NB4 (cell line): Measurements from ENCODE around the gene NR6A1.

Experiments used
- DNase-seq: peaks from one replicate; pipeline ENCODE4 v3.0.0; 2010; ENCODE audit warnings: low read depth
- H3K4me3 ChIP-seq: one replicate; pipeline ENCODE4 v1.5.1; 2011; ENCODE audit warnings: mild to moderate bottlenecking, low read depth, low read length, moderate library complexity
- MYC ChIP-seq: IDR thresholded peaks from 2 replicates; pipeline ENCODE4 v1.6.1; 2011; ENCODE audit warnings: low read depth, low read length
- POLR2A ChIP-seq: IDR thresholded peaks from 2 replicates; pipeline ENCODE4 v1.6.1; 2011; ENCODE audit warnings: mild to moderate bottlenecking; ENCODE audit not compliant: insufficient read length; ENCODE audit errors: extremely low read depth
- TF ChIP-seq, protein P1 (sequence below): IDR thresholded peaks from 2 replicates; pipeline ENCODE4 v1.6.1; 2011; ENCODE audit warnings: low read depth, low read length
- TF ChIP-seq, protein P2 (sequence below): IDR thresholded peaks from one replicate; pipeline ENCODE4 v1.5.1; 2012; ENCODE audit warnings: low read depth, low read length

NR6A1 gene

DNA sequence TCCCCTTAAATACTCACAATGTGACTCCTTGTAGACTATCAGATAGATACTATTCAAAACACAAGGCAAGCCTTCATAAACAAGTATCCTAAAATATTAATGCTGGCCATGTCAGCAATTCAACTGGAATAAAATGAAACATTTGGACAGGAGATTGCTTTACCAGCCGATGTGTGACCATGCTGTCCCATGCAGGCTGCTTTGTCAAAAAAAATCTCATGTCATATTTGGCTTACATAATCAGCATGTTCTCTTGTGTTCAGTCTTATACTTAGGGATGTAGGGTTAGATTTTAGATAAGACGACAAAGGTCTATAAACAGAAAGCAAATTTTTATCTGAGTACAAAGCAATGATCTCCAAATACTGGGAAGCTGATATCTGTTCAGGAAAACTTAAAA, 108.5 kb downstream of the NR6A1 start:
- no peak for DNase-seq
- no peak overlapping the region for H3K4me3 ChIP-seq
- TF ChIP-seq, protein P1, sequence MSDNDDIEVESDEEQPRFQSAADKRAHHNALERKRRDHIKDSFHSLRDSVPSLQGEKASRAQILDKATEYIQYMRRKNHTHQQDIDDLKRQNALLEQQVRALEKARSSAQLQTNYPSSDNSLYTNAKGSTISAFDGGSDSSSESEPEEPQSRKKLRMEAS = no peak
- TF ChIP-seq POLR2A (no peak), MYC (no peak)
- TF ChIP-seq, protein P2, sequence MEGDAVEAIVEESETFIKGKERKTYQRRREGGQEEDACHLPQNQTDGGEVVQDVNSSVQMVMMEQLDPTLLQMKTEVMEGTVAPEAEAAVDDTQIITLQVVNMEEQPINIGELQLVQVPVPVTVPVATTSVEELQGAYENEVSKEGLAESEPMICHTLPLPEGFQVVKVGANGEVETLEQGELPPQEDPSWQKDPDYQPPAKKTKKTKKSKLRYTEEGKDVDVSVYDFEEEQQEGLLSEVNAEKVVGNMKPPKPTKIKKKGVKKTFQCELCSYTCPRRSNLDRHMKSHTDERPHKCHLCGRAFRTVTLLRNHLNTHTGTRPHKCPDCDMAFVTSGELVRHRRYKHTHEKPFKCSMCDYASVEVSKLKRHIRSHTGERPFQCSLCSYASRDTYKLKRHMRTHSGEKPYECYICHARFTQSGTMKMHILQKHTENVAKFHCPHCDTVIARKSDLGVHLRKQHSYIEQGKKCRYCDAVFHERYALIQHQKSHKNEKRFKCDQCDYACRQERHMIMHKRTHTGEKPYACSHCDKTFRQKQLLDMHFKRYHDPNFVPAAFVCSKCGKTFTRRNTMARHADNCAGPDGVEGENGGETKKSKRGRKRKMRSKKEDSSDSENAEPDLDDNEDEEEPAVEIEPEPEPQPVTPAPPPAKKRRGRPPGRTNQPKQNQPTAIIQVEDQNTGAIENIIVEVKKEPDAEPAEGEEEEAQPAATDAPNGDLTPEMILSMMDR = no peak

DNA sequence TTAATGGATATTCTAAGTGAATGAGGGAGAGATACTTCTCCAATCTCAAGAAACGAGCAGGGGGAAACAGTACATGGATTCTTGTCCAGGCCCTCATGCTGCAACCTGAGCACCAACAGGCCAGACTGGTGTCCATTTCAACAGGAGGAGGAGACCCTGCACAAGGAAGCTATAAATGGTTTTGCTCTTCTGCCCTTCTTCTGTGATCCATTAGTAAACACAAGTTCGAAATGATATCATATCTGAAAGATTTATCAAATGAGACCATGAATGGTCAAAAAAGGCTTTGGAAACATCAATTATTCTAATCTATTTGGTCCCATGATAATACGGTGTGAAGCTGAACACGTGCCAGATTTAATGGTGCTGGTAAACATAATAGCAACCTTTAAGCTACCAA, 109.8 kb downstream of the NR6A1 start:
- peak; percentile 35 for DNase-seq
- H3K4me3 ChIP-seq = peak overlapping the region; percentile 90
- TF ChIP-seq POLR2A (no peak), MYC (no peak)
- TF ChIP-seq, protein P2 = no peak
- TF ChIP-seq, protein P1 = no peak

DNA sequence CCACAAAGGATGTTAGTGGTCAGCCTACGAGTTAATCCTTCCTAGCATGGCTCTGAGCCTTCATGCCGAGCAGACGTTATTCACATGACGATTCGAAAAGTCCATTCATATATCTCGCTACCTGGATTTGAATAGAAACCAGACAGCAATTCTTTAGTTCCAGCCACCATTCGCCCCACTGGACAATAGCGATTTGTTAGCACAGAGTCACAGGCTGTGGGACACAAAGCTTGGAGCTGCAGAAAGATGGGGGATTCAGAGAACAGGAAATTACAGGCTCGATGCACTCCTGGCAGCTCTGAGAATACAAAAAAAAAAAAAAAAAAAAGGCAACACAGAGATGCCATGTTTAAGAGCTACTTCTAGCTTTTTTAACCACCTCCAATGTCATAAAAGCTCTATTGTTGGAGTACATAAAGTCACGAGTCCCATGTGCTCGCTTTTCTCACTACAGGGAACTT, 110.7 kb downstream of the NR6A1 start:
- peak overlapping the region; percentile 90 for H3K4me3 ChIP-seq
- TF ChIP-seq MYC (no peak; the same call in 1 of the 2 replicates), POLR2A (peak; percentile 37)
- TF ChIP-seq, protein P2 = no peak
- TF ChIP-seq, protein P1 = peak; percentile 44
- DNase-seq = peak; percentile 68

DNA sequence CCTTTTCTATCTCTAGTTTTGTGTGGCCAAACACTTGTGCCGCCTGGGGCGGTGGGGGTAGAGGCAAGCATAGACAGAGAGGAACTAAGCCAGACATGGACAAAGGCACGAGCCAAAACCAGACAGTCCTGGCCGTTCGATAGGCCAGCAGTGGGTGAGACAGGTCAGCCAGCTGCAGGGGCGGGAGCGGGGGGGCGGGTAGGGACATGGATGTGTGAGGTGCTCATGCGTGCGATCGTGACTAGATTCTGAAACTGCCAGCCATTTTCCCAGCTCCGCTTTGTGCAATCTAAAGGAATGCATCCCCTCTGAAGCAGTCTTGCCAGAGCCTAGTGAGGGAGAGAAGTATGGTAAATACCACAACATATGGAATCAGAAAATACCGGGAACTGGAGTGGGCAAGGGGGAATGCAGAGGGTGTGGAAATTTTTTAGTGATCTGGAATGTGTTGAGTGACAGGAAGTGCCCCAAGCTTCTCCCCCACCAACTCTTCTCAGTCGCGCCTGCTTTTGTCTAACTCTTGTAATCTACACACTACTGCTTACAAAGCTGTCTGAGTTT, 111.9 kb downstream of the NR6A1 start:
- peak overlapping the region; percentile 90 for H3K4me3 ChIP-seq
- DNase-seq = peak; percentile 95
- TF ChIP-seq MYC (peak; percentile 69), POLR2A (peak; percentile 71)
- TF ChIP-seq, protein P1 = peak; percentile 46; the same call in 1 of the 2 replicates
- TF ChIP-seq, protein P2 = no peak

DNA sequence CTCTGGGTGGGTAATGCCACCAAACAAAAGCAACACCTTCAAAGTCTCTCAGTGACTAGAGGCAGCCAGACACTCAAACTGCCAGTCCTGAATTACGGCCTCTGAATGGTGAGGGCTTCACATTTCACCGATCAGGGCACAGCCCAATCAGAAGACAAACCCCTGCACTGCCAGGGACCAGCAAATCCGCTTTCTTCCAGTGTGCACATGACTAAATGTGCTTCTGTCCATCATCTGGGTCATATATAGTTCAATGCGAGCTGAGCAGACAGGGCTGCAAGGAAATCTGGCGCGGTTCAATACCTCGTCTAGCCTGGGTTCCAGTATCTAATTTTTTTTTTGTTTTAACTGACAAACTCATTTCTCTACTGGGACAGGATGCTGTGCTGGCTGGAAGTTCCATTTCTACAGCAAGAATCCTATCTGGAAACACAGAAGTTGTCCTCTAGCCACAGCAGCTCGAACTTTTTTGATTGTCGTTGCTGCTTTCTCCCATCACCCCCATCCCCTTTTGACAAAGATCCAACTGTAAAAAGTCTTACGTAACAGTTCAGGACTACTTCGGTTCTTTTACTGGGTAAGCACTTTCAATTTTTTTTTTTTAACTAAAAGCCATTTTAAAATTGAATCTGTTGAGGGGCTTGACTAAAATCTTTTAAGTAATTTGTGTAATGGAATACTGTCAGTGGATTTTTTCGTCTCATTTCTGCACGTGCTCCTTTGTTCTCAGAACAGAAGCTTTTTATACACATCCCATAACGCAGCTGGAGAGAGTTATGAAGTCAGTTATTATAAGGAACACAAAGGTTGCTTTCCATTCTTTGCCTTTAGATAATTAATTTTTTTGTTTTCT, 112.7 kb downstream of the NR6A1 start:
- peak; percentile 96 for DNase-seq
- TF ChIP-seq, protein P1 = peak; percentile 65
- TF ChIP-seq POLR2A (peak; percentile 95), MYC (peak; percentile 8)
- TF ChIP-seq, protein P2 = no peak
- peak overlapping the region; percentile 90 for H3K4me3 ChIP-seq
